Neural progenitor cell (in vitro differentiated cells): ENCODE measurements around the gene LIN28A.

Experiments used
- CTCF ChIP-seq: fragments of 200-600 bp; sonication (generic); IDR thresholded peaks from 2 replicates; pipeline ENCODE4 v1.5.1; 2017; ENCODE audit warnings: antibody characterized with exemption, mild to moderate bottlenecking
- EZH2 ChIP-seq: fragments of 200-600 bp; sonication (generic); IDR thresholded peaks from 2 replicates; pipeline ENCODE4 v1.6.1; 2017; ENCODE audit warnings: antibody characterized with exemption, mild to moderate bottlenecking, moderate library complexity
- EZH2phosphoT487 ChIP-seq: fragments of 200-600 bp; sonication (generic); IDR thresholded peaks from 2 replicates; pipeline ENCODE4 v1.6.1; 2017; ENCODE audit warnings: antibody characterized with exemption

- no peak for TF ChIP-seq CTCF
- no peak for TF ChIP-seq EZH2
- no peak for TF ChIP-seq EZH2phosphoT487
Observed at GRCh38 chr1:26411624-26412074, 1.0 kb downstream of the LIN28A start.
